ENCODE results near the gene ERC2. TPM values are rescaled to one million over a fixed set of nuclear protein-coding genes. Genes with fewer than 3 reads are reported as not detected.

Gene ERC2
- total and polyA plus RNA-seq, 2 donors (not counting 3 experiments of a cell fraction or from before 2014, with no cell fraction given) = 5.6 to 15.5 TPM

- FAIRE-seq (no peak), DNase-seq (ENCODE audit: low read depth, low spot score) (no peak)
- intact Hi-C loops (cut with micrococcal nuclease) (no loop called here), dilution Hi-C loops (cut with MboI; ENCODE audit: extremely low pct_ligation_motif_present, low sequenced_read_pairs) (no loop called here)
- no TSS peak for BruUV-seq (replicated peaks)
- no peak overlapping the region for H3K27ac ChIP-seq (ENCODE audit: insufficient read depth, low read depth, low read length)
- POLR2A ChIA-PET = no interaction called here
- CTCF ChIA-PET = no interaction called here
- no peaks in the 10 kb centered on the region for H3K9me1 ChIP-seq (replicated peaks; ENCODE audit: control insufficient read depth, extremely low read depth, insufficient read depth, low read length)
- no peak overlapping the region for H3K9ac ChIP-seq (replicated peaks; ENCODE audit: extremely low read depth, insufficient read depth, low read length)
- H3K4me1 ChIP-seq (ENCODE audit: control insufficient read depth, extremely low read depth, insufficient read depth, low read length) = no peaks in the 10 kb centered on the region
- TF ChIP-seq GATA2 (IDR thresholded peaks at IDR 0.05; ENCODE audit: insufficient read depth, insufficient read length, low read depth, low read length) = no peak
- no peak for TF ChIP-seq POLR2A (IDR thresholded peaks at IDR 0.05; ENCODE audit: low read depth, low read length)
- no peak overlapping the region for H3K4me3 ChIP-seq (replicated peaks in 1 of 3; ENCODE audit: insufficient read depth in 1 of 3, low read depth in 1 of 3, low read length in 3 of 3)
- H3K9me3 ChIP-seq (replicated peaks; ENCODE audit: control insufficient read depth, insufficient read depth, low read length) = no peaks in the 10 kb centered on the region
- H3K4me2 ChIP-seq (ENCODE audit: insufficient read depth, low read length) = no peak overlapping the region
- no peak overlapping the region for H2AFZ ChIP-seq (ENCODE audit: low read depth, low read length)
- H3K27me3 ChIP-seq (ENCODE audit: control insufficient read depth in 2 of 2, insufficient read depth in 2 of 2, low read length in 2 of 2) = no peaks in the 10 kb centered on the region
- H4K20me1 ChIP-seq (replicated peaks; ENCODE audit: control insufficient read depth, extremely low read depth, insufficient read depth, low read length) = no peaks in the 10 kb centered on the region
- no peaks in the 10 kb centered on the region for H3K36me3 ChIP-seq (ENCODE audit: control insufficient read depth in 2 of 2, extremely low read depth in 1 of 2, insufficient read depth in 2 of 2, low read length in 2 of 2)
- H3K79me2 ChIP-seq (ENCODE audit: control insufficient read depth, insufficient read depth, low read length) = no peaks in the 10 kb centered on the region
Measured at GRCh38 chr3:55984626-55985025, 483.6 kb downstream of the ERC2 start.

- Histone ChIP-seq H3K27ac (ENCODE audit: insufficient read depth, low read depth, low read length) (no peak overlapping the region), H3K4me1 (ENCODE audit: control insufficient read depth, extremely low read depth, insufficient read depth, low read length) (no peaks in the 10 kb centered on the region), H3K79me2 (ENCODE audit: control insufficient read depth, insufficient read depth, low read length) (no peaks in the 10 kb centered on the region), H3K9ac (replicated peaks; ENCODE audit: extremely low read depth, insufficient read depth, low read length) (no peak overlapping the region), H3K9me1 (replicated peaks; ENCODE audit: control insufficient read depth, extremely low read depth, insufficient read depth, low read length) (no peaks in the 10 kb centered on the region), H4K20me1 (replicated peaks; ENCODE audit: control insufficient read depth, extremely low read depth, insufficient read depth, low read length) (no peaks in the 10 kb centered on the region), H3K36me3 (ENCODE audit: control insufficient read depth in 2 of 2, extremely low read depth in 1 of 2, insufficient read depth in 2 of 2, low read length in 2 of 2) (no peaks in the 10 kb centered on the region), H3K4me2 (ENCODE audit: insufficient read depth, low read length) (no peak overlapping the region), H2AFZ (ENCODE audit: low read depth, low read length) (no peak overlapping the region), H3K27me3 (ENCODE audit: control insufficient read depth in 2 of 2, insufficient read depth in 2 of 2, low read length in 2 of 2) (no peaks in the 10 kb centered on the region), H3K4me3 (replicated peaks in 1 of 3; ENCODE audit: insufficient read depth in 1 of 3, low read depth in 1 of 3, low read length in 3 of 3) (no peak overlapping the region), H3K9me3 (replicated peaks; ENCODE audit: control insufficient read depth, insufficient read depth, low read length) (no peaks in the 10 kb centered on the region)
- dilution Hi-C loops (cut with MboI; ENCODE audit: extremely low pct_ligation_motif_present, low sequenced_read_pairs) (no loop called here), intact Hi-C loops (cut with micrococcal nuclease) (no loop called here)
- ChIA-PET CTCF (no interaction called here), POLR2A (interaction anchor here (0.6 kb wide), 1 partner anchor 746 kb away, joined by 3 read pairs; no protein-coding TSS in a partner anchor)
- TF ChIP-seq MAX (IDR thresholded peaks at IDR 0.05; ENCODE audit: insufficient read depth, insufficient read length) = no peak
- no peak for TF ChIP-seq CTCF (IDR thresholded peaks at IDR 0.05; ENCODE audit: extremely low read depth in 1 of 2, insufficient read depth in 1 of 2, low read depth in 1 of 2, low read length in 2 of 2)
- TF ChIP-seq FOS (IDR thresholded peaks at IDR 0.05; ENCODE audit: borderline replicate concordance, insufficient read depth, low read length) = no peak
- TF ChIP-seq JUN (IDR thresholded peaks at IDR 0.05; ENCODE audit: borderline replicate concordance, insufficient read depth, insufficient read length, low read depth) = no peak
- no peak for TF ChIP-seq POLR2AphosphoS5 (IDR thresholded peaks at IDR 0.05; ENCODE audit: insufficient read depth, low read depth, low read length)
- no peak for TF ChIP-seq POLR2A (IDR thresholded peaks at IDR 0.05; ENCODE audit: low read depth, low read length)
- TF ChIP-seq EZH2 (IDR thresholded peaks at IDR 0.05; ENCODE audit: borderline replicate concordance, low read depth, low read length, severe bottlenecking) = no peak
- TF ChIP-seq MYC (IDR thresholded peaks at IDR 0.05; ENCODE audit: low read depth, low read length) = no peak
- no peak for DNase-seq (ENCODE audit: low read depth, low spot score)
- BruUV-seq (replicated peaks) = no TSS peak
- FAIRE-seq = no peak
Measured at GRCh38 chr3:55978953-55979352, 489.3 kb downstream of the ERC2 start.
